Measurements from ENCODE around the gene CHRNB2.

- TF ChIP-seq POLR2A (IDR thresholded peaks at IDR 0.05; ENCODE audit: low read depth, low read length) = no peak
- no peak for TF ChIP-seq TAF1 (IDR thresholded peaks at IDR 0.05; ENCODE audit: borderline replicate concordance, low read depth, low read length)
- 0 out of 2 replicates have a peak, but pooled peaks have one; percentile 4 for TF ChIP-seq POLR2AphosphoS5 (IDR thresholded peaks at IDR 0.05; ENCODE audit: low read depth, low read length)
These were observed 10.2 kb upstream of the CHRNB2 start for GRCh38 chr1:154557248-154557938.
